Endothelial cell of hepatic sinusoid (primary cell): Measurements from ENCODE around the gene EPB41L4A.
"Not testable (repeated sequence)": the region's sequence is repeated elsewhere in the genome, so short reads cannot be mapped to it uniquely, and the experiment has no call there.

Experiments
- in situ Hi-C: cut with HindIII; loops from 2 replicates; pipeline ENCODE4 v1.10.0; 2017; ENCODE audit warnings: low sequenced_read_pairs

Gene EPB41L4A

DNA sequence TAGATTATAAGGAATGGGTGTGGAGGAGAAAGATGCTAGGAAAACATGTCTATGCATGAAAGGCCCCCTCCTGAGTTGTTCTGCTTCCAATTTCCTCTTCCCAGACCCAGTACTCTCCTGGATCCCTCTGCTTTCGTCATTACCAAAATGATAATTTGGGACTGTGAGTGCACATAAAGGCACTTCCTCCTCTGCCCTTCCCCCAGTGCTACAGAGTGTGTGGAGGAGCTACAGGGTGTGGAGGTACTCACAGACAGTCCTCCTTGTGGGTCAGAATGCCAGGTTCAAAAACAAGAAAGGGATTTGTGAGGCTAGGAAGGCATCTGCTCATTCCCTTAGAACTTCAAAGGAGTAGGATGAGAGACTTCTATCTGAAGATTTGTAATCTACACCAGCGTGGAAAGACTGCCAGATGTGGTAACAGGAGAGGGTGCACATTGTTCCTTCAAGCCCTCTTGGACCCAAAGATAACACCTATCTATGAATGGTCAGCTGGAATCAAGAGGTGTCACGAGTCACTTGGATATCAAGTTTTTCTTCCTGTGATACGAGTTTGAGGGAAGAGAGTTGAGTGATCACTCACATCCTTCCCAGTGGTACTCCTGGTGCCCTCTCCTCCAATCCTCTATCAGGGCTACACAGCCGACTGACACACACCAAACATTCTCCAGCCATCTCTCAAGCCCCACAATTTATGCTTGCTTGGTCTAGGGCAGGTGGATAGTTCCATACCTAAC lies 201.1 kb downstream of the EPB41L4A start:
- in situ Hi-C loops = no loop called here

DNA sequence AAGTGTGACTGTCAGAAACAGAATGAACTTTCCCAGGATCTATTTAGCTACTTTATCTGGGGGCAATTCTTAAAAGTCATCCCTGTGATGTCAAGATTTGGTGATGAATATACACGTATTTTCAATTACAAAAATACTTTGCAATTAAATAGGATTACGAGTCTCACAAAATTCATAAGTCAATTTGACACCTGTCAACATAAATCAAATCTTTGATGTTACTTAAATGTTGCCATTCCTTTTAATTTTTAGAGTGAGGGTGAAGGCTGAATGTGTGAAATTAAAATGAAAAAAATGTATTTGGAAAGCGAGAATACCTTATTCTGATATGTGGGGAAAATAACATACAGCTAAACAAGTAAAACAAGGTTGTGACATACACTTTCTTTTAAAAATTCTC lies 202.9 kb downstream of the EPB41L4A start:
- in situ Hi-C loops = no loop called here

DNA sequence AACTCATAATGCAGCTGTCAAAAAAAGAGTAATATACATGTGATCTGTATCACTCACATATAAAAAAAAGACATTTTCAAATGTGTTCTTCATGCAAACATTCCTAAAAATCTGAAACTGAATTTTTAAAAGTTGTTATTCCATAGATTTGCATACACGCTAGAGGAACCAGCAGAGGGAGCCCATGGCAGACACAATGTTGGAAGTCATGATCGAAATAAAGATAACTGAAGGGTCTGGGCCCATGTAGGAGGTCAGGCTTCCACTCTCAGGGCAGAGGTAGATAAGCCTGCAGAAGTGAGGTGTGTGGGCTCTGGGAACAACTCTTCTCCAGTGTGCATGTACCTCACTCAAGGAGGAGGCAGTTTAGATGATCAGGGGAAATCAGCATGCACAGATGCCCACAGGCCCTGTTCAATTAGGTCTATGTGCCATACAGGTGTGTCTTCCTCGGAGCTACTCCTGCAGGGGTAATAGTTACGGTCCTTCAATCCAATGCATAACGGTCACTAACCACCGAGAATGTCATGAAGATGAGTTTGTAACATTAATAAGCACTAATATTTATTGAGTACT lies 208.6 kb downstream of the EPB41L4A start:
- in situ Hi-C loops = no loop called here

DNA sequence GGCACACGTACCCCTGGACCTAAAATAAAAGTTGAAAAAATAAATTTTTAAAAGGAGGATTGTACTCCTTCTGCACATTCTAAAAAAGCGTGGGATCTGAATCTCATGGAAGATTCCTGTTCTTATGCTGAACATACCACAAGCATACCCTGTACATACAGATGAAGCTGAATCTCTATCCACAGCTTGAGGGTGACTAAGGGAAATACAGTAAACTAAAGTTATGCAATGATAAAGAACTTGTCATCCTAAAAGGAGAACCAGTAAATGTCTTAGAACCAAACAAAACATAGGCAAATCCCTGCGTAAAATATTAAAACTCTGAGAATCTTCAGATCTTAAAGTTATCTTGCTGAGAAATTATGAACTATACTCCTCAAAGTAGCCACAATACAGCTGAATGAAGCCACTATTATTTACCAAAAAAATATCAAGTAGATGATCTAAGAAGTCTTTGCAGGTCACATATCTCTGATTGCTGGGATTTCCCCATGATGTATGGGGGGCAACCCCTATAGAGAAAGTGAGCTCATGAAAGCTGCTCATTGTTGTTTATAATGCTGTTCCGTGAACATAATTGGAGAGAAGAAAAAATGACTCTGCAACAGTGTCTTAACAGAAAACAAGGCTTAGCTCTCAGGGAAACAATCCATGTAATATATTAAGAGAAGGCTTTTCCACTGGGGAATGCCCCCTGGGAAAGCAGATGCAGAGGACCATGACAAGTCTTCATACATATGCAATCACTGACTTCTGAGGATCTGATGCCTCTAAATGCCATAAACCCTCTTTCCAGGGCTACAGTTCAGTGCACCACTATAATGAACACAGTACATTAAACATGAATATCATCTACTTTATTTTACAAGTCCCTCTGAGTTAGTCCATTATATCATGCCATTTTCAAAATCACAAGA lies 210.1 kb downstream of the EPB41L4A start:
- in situ Hi-C loops = no loop called here

DNA sequence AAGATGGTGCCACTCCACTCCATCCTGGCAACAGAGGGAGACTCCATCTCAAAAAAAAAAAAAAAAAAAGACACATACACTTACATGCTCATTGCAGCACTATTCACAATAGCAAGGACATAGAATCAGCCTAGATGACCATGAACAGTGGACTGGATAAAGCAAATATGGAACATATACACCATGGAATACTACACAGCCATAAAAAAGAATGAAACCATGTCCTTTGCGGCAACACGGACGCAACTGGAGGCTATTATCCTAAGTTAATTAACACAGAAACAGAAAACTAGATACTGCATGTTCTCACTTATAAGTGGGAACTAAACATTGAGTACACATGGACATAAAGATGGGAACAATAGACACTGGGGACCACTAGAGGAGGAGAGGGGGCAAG lies 210.9 kb downstream of the EPB41L4A start:
- in situ Hi-C loops = not testable (repeated sequence)

DNA sequence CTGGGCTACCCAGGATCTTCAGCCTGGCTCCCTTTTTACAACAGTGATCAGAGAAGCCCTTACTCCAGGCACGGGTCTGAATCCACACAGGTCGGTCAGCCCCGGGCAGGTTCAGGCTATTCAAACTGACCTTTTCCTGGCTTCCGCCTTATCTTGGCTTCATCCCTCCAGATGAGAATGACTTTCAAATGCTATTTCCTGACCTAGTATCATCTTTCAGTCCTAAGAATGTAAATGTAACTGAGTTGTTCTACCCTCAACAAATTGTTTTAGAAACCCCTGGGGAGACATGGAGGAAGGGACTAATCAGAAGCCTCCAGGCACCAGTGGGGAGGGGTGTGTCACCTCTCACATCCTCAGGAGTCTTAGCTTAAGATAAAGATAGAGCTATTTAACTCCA lies 213.2 kb downstream of the EPB41L4A start:
- in situ Hi-C loops = no loop called here

DNA sequence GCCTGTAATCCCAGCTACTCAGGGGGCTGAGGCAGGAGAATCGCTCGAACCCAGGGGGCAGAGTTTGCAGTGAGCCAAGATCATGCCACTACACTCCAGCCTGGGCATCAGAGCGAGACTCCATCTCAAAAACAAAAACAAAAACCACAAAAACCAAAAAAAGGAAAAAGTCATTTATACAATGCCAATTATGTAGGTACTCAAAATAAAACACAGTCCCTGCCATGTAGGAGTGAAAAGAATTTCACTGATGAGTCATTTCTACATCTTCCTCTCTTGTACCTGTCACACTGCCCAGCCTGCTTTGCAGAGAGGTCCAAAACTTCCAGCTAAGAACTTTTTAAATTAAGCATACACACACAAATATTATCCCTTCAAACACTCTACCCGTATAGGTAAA lies 215.8 kb downstream of the EPB41L4A start:
- in situ Hi-C loops = no loop called here

DNA sequence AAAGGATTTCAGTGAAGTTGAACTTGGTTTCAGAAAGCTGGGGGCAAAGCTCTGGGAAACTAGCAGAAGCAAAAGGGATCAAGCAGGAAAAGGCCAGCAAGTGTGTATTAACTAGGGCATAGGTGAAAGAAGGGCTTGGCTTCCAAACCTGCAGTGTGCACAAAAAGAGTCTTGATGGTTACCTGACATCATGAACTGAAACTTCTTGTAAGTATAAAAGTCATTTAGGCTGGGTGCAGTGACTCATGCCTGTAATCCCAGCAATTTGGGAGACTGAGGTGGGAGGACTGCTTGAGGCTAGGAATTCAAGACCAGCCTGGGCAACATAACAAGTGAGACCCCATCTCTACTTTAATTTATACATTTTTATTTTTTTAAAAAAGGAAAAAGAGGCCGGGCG lies 216.4 kb downstream of the EPB41L4A start:
- in situ Hi-C loops = no loop called here

DNA sequence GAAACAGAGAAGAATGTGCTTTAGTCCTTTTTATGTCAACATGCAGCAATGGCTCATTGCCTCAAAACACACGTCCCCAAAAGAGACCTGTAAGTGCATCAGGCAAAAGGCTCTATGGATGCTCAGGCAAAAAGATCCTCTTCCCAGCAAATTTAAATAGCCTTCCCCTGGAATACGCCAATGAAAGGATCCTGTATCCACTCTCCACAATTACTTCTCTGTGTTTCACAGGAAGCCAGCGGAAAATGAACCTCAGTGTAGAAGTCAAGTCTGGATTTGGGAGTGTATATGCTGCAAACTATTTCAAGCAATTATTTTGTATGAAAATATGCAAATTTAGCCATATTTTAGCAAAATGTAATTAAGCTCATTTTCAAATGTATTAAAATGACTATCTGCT lies 217.9 kb downstream of the EPB41L4A start:
- in situ Hi-C loops = no loop called here

DNA sequence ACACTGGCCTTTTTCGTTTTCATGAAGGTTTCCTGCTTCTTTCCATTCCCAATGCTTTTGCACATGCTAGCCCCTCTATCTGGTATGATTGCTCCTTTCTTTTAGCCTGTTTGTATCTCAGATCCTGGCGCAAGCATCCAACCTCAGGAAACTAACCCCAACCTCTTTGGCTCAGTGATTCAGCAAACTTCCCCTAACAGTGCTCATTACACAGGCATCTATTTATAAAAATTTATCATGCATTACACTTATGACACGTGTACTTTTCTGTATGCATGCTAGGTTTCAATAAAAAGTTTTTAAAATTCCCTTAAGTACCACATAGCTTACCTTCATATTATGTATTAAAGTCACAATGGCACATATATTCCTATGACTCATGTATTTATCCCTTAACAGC lies 218.9 kb downstream of the EPB41L4A start:
- in situ Hi-C loops = no loop called here

DNA sequence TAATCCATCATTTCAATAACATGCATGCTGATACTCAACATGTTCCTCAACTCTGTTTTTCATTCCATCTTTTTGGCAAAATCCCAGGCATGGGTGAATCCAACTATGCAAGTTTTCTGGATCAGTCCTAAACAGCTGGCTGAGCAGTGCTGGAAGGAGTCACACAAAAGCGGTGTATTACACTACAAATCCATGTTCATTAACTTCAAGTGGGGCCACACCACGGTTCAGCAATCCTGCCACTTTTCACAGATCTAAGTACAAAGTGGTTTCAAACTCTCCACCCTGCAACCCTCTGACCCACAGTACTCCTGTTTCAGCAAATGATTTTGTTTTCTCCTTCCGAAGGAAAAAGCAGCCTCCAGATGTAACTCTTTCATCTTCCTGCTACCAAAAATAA lies 222.5 kb downstream of the EPB41L4A start:
- in situ Hi-C loops = no loop called here

DNA sequence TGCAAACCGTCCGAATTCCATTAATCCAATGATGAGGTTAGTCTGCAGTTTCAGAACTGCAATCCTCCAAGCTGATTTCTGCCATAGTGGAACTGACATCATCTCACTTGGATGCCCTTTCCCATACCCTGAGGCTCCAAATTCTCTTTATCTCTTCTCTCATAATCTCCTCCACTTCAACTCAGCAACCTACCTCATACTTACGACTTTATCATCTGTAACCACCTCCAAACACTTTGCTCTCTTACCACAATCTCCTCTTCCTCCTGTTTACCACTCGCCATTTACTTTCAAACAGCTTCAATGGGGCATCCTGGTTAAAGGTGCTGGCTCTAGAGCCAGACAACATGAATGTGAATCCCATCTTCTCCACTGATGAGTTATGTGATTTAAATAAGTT lies 223.2 kb downstream of the EPB41L4A start:
- in situ Hi-C loops = no loop called here

DNA sequence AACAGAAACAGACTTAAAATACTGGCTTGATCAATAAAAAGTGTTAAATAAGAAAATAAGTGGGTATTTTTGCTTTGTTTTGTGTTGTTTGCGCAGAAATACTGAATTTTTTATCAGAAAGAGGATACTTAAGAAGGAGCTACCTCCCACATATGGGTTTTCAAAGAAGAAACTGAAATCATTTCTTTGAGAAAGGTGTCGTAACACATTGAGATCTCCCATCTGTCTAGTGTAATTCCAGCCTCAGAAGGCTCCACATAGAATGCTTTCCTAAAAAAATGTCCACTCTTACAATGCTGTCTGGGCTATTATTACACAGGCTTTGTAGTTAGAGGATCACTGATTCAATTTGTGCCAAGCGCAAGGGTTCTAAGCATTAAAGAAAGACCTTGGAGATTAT lies 226.2 kb downstream of the EPB41L4A start:
- in situ Hi-C loops = no loop called here

DNA sequence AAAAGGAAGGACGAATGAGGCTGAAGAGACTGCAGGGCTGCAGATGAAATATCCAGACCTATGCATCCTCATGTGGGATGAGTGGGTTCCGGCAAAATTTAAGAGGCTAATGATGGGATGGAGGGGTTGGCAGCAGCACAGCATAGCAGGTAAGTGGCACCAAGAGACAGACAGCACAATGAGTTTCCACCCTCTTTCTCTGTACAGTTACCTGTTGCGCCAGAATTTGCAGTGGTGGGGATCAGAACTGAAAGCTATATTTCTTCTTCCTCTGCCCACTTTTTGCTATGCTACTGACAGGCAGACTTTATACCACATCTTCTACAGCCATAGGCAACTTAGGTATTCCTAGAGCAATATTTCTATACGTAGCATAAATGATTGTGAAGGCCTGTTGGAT lies 227.0 kb downstream of the EPB41L4A start:
- in situ Hi-C loops = no loop called here

DNA sequence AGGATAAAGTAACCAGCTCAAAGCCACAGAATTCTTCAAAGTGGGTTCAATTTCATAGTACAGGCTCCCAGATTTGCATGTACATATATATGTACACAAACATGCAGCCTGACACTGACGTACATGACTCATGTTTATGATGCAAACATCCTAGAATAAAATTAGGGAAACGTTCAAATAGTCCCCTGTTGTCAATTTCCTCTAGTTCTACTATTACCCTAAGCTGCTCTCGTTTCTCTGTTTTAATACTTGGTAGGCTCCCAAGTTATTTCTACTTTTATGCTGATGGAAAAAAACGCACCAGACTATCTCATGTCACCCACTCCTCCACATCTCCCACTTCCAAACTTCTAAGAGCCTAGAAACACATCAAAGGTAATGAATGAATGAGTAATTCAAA lies 229.7 kb downstream of the EPB41L4A start:
- in situ Hi-C loops = no loop called here

DNA sequence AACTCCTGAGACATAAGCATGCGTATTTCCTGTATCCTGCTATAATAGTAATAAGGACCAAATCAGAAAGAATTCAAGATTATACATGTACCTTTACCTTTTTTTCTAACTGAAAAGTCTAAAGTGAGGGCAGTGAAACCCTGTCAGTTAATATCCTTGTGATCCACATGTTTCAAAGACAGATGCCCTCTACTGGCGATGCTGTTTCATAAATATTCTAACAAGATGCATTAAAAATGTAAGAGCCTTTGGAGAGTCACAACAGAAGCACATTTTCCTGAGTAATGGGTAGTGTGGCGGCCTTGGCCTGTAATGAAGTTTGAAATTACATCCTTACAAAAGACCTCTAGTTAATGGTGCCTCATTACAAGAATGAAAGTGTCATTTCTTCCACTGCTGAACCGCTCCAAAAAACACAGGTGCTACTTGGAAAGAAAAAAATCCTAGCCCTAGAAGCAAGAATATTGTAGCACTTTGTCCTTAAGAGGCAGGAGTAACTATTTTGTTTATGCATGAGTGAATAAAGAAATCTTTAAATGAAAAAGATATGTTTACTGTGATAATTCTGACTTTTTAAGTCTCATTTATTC lies 232.6 kb downstream of the EPB41L4A start:
- in situ Hi-C loops = no loop called here

DNA sequence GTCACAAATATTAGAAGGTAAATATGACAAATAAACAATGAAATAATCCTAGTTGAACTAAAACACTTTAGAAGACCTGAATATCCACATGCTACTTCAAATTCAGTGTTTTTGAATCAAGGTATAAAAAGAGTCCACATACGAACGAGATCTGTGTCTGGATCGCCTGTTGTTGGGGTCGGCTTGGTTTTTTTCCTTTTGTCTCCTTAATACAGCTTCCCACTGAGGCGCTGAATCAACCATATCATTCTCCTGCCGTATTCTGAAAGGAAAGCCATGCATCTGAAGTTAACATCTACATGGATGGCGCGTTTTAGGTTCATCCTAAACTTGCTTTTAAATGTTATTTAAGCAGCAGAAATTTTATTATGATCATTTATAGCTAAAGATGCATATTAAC lies 235.2 kb downstream of the EPB41L4A start:
- in situ Hi-C loops = no loop called here

DNA sequence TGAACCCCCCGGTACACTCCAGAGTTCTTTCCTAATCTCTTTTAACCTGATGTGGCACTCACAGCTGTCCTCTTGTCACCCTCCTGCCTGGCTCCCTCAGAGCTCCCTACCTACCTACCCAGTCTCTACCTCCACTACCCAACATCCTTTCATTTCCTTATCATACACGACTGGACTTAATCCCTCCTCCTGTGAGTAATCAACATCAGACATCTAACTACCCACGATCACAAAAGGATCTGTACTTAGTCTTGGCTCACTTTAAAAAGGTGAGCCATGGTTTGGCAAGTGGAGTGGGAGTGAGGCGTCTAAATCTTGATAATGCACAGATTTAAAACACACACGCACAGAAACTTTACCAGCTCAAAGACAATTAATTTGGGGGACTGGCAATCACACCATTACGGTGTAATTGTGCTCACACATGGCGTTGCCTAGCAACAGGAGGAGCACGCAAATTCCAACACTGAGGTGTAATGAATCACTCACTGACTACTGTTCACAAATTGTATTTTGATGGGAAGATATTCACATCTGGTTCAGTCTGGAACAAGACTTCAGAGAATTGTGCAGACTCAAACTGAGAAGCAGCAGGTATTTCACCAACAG lies 235.9 kb downstream of the EPB41L4A start:
- in situ Hi-C loops = no loop called here

DNA sequence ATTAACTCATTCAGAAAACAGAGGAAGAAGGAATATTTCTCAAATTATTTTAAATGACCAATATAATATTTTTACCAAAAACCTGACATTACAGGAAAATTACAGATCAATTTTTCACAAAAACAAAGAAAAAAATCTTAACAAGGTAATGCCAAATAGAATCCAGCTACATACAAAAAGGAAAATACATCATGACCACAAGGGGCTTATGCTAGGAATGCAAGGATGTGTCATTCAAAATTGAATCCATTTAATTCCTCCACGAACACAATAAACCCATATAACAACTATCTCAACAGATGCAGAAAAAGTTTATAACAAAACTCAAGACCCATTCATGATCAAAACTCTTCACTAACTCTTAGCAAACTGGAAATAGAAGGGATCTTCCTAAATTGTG lies 239.8 kb downstream of the EPB41L4A start:
- in situ Hi-C loops = no loop called here

DNA sequence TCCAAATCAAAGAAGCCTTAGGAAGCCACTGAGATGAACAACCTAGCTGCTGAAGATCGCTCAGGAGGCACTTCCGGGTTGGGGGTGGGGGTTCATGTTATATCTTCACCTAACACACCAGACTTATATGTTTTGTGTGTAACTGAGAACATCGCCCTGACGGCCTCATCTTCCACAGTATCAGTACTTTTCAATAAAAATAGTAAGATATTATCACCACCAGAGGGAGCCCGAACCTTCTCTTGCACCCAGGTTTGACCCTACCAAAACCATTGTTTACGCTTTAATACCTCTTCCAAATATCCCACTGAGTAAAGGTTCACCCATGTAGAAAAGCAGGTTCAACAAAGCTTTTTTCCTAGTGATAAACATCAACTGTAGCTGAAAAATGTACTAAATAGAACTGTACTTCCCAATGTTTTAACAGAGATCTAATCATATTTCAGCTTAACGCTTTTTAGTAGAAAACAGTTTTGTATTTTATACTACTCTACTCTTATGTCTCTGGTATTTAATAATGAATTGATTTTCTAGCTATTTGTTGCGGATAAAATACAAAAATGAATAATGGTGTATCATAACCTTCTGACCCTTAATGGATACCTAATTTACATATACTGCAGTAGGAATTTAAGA lies 244.0 kb downstream of the EPB41L4A start:
- in situ Hi-C loops = no loop called here
